Stimulated activated CD4-positive, alpha-beta T cell treated with anti-CD3 and anti-CD28 coated beads, Interleukin-12 subunit alpha, Interleukin-12 subunit beta, amount 100 ng/mL, for 4 hours (primary cell): Measurements from ENCODE around the gene CCL15.

Source experiments
- DNase-seq: peaks from one replicate; pipeline ENCODE4 v3.0.0-alpha.2; 2020

The CCL15 gene

DNA sequence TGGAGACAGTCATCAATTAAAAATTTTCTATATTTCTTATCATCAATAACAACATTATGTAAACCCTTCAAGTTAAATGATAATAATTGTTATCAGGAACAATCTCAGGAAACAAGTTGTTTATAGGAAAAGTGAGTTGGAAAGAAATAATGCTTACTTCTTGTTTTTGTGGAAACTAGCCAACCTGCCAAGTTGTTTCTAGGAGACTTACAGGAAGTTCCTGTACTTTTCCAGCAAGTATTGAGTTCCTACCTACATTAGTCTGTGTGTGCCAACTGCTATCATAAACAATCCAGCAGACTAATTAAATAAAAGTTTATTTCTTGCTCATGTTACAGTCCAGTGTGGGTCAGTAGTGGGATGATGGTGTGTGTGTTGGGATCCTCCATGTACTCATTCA is 13.2 kb downstream of the CCL15 start:
- DNase-seq = no peak

- DNase-seq = no peak
These were observed 14.7 kb downstream of the CCL15 start, which contains the start of gene CCL14 for GRCh38 chr17:35986643-35987042. TSS of gene CCL14 (minus strand) at chr17:35986729. CDS start at chr17:35986649, 80 bp downstream.

GRCh38 chr17:35984140-35984539 is 17.2 kb downstream of the CCL15 start:
- no peak for DNase-seq

GRCh38 chr17:35982409-35983191 is 18.8 kb downstream of the CCL15 start:
- DNase-seq = no peak

DNA sequence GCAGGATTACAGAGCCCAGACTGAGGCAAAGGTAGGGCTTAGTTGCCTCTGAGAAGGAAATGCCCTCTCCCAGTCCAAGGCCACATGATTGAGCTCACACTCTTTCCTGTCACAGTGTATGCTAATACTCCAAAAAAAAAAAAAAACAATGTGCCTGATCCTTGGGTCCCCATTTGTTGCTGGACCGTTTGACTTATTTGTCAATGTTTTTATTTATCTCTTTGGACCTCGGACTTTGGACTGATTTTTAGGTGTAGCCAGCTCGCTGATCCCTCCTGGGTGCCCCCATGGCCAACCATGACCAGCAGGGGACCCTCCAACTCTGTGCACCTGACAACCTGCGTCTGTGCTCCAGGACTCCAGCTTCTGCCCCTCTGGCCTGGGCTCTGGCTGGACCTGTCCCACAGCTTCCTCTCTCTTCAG is 19.4 kb downstream of the CCL15 start:
- no peak for DNase-seq

DNA sequence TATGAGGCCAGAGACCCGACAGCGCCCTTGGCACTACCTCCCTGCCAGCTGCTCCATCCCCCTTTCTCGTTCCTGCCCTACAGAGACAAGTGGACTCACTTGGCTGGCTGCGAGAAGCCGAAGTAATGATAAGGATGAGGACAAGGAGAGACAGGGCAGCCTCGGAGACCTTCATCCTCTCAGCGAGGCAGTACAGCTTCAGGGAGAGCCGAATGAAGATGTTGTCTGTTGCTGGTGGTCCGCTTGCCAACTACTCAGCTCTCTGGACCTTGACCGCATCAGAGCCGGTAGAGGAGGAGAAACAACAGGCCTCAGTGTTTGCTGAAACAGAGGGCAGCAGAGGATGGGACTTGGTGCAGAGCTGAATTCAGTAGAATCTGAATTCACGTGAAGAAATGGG is 20.1 kb downstream of the CCL15 start, which contains the start of gene CCL16:
Gene CCL16 (minus strand): TSS at position 252 of the 400 bp plus-strand sequence. CDS start 77 bp downstream, at position 175.
- DNase-seq = no peak

GRCh38 chr17:35978346-35978745 is 23.0 kb downstream of the CCL15 start:
- no peak for DNase-seq

- DNase-seq = no peak
These were observed 23.8 kb downstream of the CCL15 start for GRCh38 chr17:35977509-35977908.

- DNase-seq = no peak
These were observed 27.8 kb downstream of the CCL15 start for GRCh38 chr17:35973333-35974260.

DNA sequence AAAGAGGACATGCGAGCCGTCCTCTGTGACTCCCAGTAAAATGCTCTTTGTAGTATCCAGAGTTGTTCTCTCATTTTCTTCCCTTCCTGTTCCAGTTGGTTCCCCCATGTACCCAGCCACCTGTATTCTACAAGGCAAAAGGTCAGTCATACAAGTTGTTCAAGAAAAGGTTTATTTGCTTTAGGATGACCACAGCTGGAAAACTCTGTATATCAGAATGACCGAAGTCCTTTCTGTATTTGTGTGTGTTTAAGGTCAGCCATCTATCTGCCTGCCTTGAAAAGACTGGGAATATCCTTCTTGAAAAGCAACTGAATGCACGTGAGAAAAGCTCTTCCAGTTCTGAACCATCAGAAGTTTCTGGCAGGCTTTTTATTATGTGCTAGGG is 28.4 kb downstream of the CCL15 start:
- DNase-seq = no peak

DNA sequence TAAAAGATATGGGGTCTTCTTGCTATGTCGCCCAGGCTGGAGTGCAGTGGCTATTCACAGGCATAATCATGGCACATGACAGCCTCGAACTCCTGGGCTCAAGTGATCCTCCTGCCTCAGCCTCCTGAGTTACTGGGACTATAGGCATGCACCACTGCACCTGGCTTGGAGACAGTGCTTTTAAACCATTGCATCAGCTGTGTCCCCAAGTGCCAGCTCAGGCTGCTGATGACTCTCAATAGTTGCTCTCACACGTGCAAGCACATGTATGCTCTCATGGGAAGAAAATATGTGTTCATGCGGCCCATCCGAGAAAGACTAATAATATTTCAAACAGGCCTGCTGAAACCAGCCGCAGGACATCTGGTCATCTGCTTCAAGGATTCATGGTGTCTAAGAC is 28.8 kb downstream of the CCL15 start:
- DNase-seq = no peak

- no peak for DNase-seq
These were observed 29.3 kb downstream of the CCL15 start for GRCh38 chr17:35972066-35972465.

DNA sequence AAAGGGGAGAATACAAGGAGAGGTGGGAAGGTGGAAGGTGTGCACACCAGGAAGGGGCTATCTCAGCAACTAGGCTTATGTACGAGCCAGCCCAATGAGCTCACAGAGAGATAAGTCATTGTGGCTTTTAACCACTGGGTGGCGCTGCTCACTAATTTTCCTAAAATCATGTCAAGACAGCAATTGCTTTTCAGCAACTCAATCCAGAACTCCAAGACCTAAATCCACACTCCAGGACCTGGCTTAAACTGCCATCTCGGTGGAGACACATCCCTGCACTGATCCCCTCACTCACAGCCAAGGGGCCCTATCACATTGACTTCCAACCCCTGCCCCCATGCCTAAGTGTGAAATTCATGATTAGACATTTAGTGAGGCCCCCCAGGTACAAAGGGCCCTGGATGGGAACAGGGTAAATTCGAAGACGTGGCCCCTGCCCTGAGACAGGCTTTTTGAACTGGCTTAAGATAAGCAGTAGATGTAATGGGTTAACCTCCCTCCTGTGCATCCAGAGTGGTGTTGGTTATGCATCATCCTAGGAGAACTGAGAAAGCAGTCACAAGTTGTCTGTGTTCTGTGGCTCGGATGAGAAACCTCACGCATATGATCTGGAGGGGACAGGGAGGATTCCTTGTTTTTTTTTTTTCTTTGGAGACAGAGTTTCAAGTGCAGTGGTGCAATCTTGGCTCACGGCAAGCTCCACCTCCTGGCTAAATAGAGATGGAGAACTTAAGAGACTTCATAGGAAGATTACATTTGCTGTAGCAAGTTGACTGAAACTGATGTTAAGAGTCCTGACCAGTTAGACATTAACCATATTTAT is 31.6 kb downstream of the CCL15 start:
- DNase-seq = peak; percentile 61

DNA sequence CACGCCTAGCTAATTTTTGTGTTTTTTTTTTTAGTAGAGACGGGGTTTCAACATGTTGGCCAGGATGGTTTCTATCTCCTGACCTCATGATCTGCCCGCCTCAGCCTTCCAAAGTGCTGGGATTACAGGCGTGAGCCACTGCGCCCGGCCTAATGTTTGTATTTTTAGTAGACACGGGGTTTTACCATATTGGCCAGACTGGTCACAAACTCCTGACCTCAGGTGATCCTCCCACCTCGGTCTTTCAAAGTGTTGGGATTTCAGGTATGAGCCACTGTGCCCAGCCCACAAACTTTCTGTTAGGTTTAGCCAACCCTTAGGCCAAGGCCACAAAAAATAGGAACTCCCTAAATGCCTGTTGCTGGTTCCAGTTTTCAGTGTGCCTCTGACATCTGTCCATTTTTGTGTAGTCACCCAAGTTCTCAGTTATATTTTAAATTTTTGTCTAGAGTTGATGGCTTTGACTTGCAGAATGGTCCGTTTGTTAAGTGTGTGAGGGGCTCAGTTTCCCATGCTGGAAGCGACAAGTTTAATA is 32.8 kb downstream of the CCL15 start:
- DNase-seq = no peak

GRCh38 chr17:35965272-35965671 is 36.1 kb downstream of the CCL15 start:
- DNase-seq = no peak

GRCh38 chr17:35963663-35964062 is 37.7 kb downstream of the CCL15 start:
- no peak for DNase-seq

DNA sequence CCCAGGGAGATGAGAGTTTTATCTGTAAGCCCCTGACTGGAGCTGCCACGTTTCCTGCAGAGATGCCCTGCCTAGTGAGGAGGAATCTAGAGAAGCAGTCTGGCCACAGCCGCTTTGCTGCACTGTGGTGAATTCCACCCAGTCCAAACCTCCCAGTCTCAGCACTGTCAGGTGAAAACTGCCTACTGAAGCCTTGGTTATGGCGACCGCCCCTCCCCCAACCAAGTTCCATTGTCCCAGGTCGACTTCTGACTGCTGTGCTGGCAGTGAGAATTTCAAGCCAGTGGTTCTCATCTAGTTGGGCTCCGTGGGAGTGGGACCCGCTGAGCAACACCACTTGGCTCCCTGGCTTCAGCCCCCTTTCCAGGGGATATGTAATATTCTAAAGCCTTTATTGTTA is 47.6 kb downstream of the CCL15 start:
- no peak for DNase-seq

- no peak for DNase-seq
These were observed 52.0 kb downstream of the CCL15 start for GRCh38 chr17:35949401-35949800.

DNA sequence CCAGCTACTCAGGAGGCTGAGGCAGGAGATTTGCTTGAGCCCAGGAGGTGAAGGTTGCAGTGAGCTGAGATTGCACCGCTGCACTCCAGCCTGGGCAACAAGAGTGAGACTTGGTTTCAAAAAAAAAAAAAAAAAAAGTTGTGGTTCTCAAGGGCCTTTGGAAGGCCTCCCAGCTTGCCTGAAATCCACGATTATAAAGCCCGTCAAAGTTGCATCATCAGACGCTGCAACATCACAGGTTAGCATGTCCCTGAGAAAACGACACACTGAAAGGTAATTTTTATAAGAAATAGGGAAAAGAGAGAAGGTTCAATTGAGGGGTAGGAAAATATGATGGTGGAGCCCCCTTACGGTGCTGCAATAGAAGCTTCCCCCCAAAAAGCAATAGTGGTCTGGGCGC is 53.3 kb downstream of the CCL15 start:
- no peak for DNase-seq
